HepG2 (cell line): ENCODE data around the gene FBXO2. TPM values are rescaled to one million over a fixed set of nuclear protein-coding genes. Genes with fewer than 3 reads are reported as not detected.

ENCODE experiments used
- FOXP4 ChIP-seq: sonication (generic); formaldehyde crosslinking; IDR thresholded peaks from 2 replicates; pipeline ENCODE4 v1.4.0; 2020; ENCODE audit warnings: missing genetic modification reagents
- GFI1 ChIP-seq: sonication (generic); formaldehyde crosslinking; IDR thresholded peaks from 2 replicates; pipeline ENCODE4 v1.5.0; 2020; ENCODE audit warnings: missing genetic modification reagents, mild to moderate bottlenecking, borderline replicate concordance
- GPN1 ChIP-seq: sonication (generic); formaldehyde crosslinking; IDR thresholded peaks from 2 replicates; pipeline ENCODE4 v1.5.1; 2020; ENCODE audit warnings: missing genetic modification reagents, borderline replicate concordance
- SRY ChIP-seq: sonication (generic); formaldehyde crosslinking; IDR thresholded peaks from 2 replicates; pipeline ENCODE4 v1.8.0; 2022; ENCODE audit warnings: mild to moderate bottlenecking, missing genetic modification reagents
- TCF7 ChIP-seq: sonication (generic); IDR thresholded peaks from 2 replicates; pipeline ENCODE4 v1.6.1; 2016; ENCODE audit warnings: antibody characterized with exemption, low read depth
- ZNF124 ChIP-seq: sonication (generic); formaldehyde crosslinking; IDR thresholded peaks from 2 replicates; pipeline ENCODE4 v1.4.0; 2020; ENCODE audit warnings: missing genetic modification reagents
- ZNF138 ChIP-seq: sonication (generic); formaldehyde crosslinking; IDR thresholded peaks from 2 replicates; pipeline ENCODE4 v1.5.0; 2020; ENCODE audit warnings: mild to moderate bottlenecking, low read depth, missing genetic modification reagents
- ZNF24 ChIP-seq: fragments of 450-650 bp; IDR thresholded peaks from 2 replicates; pipeline ENCODE4 v1.6.1; 2017; ENCODE audit warnings: antibody characterized with exemption, mild to moderate bottlenecking
- ZNF3 ChIP-seq: IDR thresholded peaks from 2 replicates; pipeline ENCODE4 v1.7.0; 2017; ENCODE audit warnings: inconsistent platforms
- ZNF552 ChIP-seq: sonication (generic); formaldehyde crosslinking; IDR thresholded peaks from 2 replicates; pipeline ENCODE4 v1.9.0; 2022; ENCODE audit warnings: missing genetic modification reagents, mild to moderate bottlenecking, borderline replicate concordance
- polyA plus RNA-seq, 8 experiments: library from polyadenylated mRNA; depleted of rRNA in 3 of 8; stranded (reverse) in 7 of 8; unstranded in 1 of 8; fragments of >200 nt; fragmentation: Illumina TruSeq in 4 of 8; extraction: Trizol in 4 of 8; gene quantifications; 2 replicates each; pipeline versions ENCODE4 v1.2.1 to v1.2.3, GENCODE V29; 2011 to 2016; ENCODE audit warnings: low read depth in 4 of 8, missing spikeins in 1 of 8, mixed read lengths in 1 of 8; ENCODE audit not compliant: insufficient read depth in 1 of 8
- total RNA-seq, 5 experiments: library from RNA; depleted of rRNA; stranded (reverse); fragments of >200 nt; fragmentation: Illumina TruSeq; extraction: Trizol; gene quantifications; 2 replicates each; pipeline ENCODE4 v1.2.3, GENCODE V29; 2016; ENCODE audit warnings: low read depth in 1 of 5
- TF ChIP-seq, protein P1 (sequence below), 2 experiments: IDR thresholded peaks; 2 replicates each; pipeline ENCODE4 v1.6.1; 2011 to 2012; ENCODE audit warnings: low read length in 2 of 2, borderline replicate concordance in 1 of 2, low read depth in 1 of 2, mild to moderate bottlenecking in 1 of 2, moderate library complexity in 1 of 2
- TF ChIP-seq, protein P2 (sequence below): sonication (generic); formaldehyde crosslinking; IDR thresholded peaks from 2 replicates; pipeline ENCODE4 v1.8.1; 2023; ENCODE audit warnings: mild to moderate bottlenecking, missing genetic modification reagents, borderline replicate concordance
- TF ChIP-seq, protein P3 (sequence below): sonication (generic); formaldehyde crosslinking; IDR thresholded peaks from 2 replicates; pipeline ENCODE4 v1.5.0; 2020; ENCODE audit warnings: missing genetic modification reagents, mild to moderate bottlenecking, borderline replicate concordance
- TF ChIP-seq, protein P4 (sequence below): sonication (generic); formaldehyde crosslinking; IDR thresholded peaks from 2 replicates; pipeline ENCODE4 v1.5.0; 2020; ENCODE audit warnings: mild to moderate bottlenecking, missing genetic modification reagents, borderline replicate concordance

The FBXO2 gene
- total and polyA plus RNA-seq, 2 of the 13 experiments (the other 11 are each of a cell fraction or from before 2014, with no cell fraction given): 79.3 to 112 TPM

GRCh38 chr1:11681071-11681771 is 27.0 kb upstream of the FBXO2 start, which contains the start of gene MAD2L2 (continued):
- peak; percentile 63; the same call in 1 of the 2 replicates for TF ChIP-seq GFI1 (CRISPR knock-in tag)
- no peak for TF ChIP-seq ZNF124 (CRISPR knock-in tag)
- no peak for TF ChIP-seq FOXP4 (CRISPR knock-in tag)
- TF ChIP-seq ZNF138 (CRISPR knock-in tag): no peak
- no peak for TF ChIP-seq ZNF3 (CRISPR knock-in tag)
- TF ChIP-seq ZNF24: no peak
- TF ChIP-seq ZNF552 (CRISPR knock-in tag): no peak
- TF ChIP-seq, protein P1, sequence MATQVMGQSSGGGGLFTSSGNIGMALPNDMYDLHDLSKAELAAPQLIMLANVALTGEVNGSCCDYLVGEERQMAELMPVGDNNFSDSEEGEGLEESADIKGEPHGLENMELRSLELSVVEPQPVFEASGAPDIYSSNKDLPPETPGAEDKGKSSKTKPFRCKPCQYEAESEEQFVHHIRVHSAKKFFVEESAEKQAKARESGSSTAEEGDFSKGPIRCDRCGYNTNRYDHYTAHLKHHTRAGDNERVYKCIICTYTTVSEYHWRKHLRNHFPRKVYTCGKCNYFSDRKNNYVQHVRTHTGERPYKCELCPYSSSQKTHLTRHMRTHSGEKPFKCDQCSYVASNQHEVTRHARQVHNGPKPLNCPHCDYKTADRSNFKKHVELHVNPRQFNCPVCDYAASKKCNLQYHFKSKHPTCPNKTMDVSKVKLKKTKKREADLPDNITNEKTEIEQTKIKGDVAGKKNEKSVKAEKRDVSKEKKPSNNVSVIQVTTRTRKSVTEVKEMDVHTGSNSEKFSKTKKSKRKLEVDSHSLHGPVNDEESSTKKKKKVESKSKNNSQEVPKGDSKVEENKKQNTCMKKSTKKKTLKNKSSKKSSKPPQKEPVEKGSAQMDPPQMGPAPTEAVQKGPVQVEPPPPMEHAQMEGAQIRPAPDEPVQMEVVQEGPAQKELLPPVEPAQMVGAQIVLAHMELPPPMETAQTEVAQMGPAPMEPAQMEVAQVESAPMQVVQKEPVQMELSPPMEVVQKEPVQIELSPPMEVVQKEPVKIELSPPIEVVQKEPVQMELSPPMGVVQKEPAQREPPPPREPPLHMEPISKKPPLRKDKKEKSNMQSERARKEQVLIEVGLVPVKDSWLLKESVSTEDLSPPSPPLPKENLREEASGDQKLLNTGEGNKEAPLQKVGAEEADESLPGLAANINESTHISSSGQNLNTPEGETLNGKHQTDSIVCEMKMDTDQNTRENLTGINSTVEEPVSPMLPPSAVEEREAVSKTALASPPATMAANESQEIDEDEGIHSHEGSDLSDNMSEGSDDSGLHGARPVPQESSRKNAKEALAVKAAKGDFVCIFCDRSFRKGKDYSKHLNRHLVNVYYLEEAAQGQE (IDR thresholded peaks at IDR 0.05; ENCODE audit: borderline replicate concordance in 1 of 2, low read depth in 1 of 2, low read length in 2 of 2): no peak
- TF ChIP-seq GPN1: no peak
- TF ChIP-seq, protein P2, sequence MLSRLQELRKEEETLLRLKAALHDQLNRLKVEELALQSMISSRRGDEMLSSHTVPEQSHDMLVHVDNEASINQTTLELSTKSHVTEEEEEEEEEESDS (CRISPR knock-in tag): peak; percentile 24; the same call in 1 of the 2 replicates
- TF ChIP-seq SRY (CRISPR knock-in tag): peak; percentile 69
- TF ChIP-seq, protein P3, sequence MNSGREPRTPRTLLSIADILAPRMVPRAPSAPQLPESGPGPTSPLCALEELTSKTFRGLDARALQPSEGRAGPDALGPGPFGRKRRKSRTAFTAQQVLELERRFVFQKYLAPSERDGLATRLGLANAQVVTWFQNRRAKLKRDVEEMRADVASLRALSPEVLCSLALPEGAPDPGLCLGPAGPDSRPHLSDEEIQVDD (CRISPR knock-in tag): no peak
- TF ChIP-seq TCF7: no peak
- TF ChIP-seq, protein P4, sequence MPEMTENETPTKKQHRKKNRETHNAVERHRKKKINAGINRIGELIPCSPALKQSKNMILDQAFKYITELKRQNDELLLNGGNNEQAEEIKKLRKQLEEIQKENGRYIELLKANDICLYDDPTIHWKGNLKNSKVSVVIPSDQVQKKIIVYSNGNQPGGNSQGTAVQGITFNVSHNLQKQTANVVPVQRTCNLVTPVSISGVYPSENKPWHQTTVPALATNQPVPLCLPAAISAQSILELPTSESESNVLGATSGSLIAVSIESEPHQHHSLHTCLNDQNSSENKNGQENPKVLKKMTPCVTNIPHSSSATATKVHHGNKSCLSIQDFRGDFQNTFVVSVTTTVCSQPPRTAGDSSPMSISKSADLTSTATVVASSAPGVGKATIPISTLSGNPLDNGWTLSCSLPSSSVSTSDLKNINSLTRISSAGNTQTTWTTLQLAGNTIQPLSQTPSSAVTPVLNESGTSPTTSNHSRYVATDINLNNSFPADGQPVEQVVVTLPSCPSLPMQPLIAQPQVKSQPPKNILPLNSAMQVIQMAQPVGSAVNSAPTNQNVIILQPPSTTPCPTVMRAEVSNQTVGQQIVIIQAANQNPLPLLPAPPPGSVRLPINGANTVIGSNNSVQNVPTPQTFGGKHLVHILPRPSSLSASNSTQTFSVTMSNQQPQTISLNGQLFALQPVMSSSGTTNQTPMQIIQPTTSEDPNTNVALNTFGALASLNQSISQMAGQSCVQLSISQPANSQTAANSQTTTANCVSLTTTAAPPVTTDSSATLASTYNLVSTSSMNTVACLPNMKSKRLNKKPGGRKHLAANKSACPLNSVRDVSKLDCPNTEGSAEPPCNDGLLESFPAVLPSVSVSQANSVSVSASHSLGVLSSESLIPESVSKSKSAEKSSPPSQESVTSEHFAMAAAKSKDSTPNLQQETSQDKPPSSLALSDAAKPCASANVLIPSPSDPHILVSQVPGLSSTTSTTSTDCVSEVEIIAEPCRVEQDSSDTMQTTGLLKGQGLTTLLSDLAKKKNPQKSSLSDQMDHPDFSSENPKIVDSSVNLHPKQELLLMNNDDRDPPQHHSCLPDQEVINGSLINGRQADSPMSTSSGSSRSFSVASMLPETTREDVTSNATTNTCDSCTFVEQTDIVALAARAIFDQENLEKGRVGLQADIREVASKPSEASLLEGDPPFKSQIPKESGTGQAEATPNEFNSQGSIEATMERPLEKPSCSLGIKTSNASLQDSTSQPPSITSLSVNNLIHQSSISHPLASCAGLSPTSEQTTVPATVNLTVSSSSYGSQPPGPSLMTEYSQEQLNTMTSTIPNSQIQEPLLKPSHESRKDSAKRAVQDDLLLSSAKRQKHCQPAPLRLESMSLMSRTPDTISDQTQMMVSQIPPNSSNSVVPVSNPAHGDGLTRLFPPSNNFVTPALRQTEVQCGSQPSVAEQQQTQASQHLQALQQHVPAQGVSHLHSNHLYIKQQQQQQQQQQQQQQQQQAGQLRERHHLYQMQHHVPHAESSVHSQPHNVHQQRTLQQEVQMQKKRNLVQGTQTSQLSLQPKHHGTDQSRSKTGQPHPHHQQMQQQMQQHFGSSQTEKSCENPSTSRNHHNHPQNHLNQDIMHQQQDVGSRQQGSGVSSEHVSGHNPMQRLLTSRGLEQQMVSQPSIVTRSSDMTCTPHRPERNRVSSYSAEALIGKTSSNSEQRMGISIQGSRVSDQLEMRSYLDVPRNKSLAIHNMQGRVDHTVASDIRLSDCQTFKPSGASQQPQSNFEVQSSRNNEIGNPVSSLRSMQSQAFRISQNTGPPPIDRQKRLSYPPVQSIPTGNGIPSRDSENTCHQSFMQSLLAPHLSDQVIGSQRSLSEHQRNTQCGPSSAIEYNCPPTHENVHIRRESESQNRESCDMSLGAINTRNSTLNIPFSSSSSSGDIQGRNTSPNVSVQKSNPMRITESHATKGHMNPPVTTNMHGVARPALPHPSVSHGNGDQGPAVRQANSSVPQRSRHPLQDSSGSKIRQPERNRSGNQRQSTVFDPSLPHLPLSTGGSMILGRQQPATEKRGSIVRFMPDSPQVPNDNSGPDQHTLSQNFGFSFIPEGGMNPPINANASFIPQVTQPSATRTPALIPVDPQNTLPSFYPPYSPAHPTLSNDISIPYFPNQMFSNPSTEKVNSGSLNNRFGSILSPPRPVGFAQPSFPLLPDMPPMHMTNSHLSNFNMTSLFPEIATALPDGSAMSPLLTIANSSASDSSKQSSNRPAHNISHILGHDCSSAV (CRISPR knock-in tag): no peak
